Subcutaneous adipose tissue (tissue), 4 donors: ENCODE data around the gene DYNC1I1. TPM values are rescaled to one million over a fixed set of nuclear protein-coding genes. Genes with fewer than 3 reads are reported as not detected.

Source experiments
- CTCF ChIP-seq: fragments of 450-650 bp; IDR thresholded peaks from one replicate; pipeline ENCODE4 v1.5.1; 2016; ENCODE audit warnings: low read depth, mild to moderate bottlenecking, control low read depth, antibody characterized with exemption, moderate library complexity
- total RNA-seq, 4 donors: library from RNA; depleted of rRNA; stranded (reverse); fragments of >200 nt; gene quantifications; one replicate each; pipeline ENCODE4 v1.1.0, GENCODE V29; 2016

The DYNC1I1 gene
- total RNA-seq, 4 donors from 2014 or later = 4.5 to 8.1 (median 5.1) TPM

- TF ChIP-seq CTCF = no peak
These were observed 21.3 kb downstream of the DYNC1I1 start for GRCh38 chr7:95793658-95794057.

DNA sequence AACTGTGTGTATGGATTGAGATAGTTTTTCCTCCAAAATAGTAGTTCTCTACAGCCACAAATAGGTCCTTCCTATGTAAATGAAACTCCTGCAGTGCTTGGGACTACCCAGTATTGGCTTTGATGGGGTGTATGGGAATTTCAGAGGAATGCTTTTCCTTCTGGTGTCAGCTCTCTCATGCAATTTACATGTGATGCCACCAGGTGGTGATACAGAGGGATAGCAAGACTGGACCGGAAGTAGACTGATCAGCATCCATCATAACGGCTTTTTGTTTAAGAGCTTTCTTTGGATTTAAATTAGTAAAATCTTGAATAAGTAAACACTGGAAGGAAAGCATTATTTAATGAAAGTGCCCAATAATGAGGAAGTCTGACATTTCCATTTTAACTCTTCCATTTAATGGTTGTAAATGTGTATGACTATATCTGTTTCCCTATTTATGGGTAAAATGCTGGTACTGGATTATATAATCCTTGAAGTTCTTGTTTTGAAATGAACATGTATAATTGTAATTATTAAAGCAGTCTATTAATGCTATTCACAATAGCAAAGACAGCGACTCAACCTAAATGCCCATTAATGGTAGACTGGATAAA, 22.7 kb downstream of the DYNC1I1 start:
- TF ChIP-seq CTCF = no peak

DNA sequence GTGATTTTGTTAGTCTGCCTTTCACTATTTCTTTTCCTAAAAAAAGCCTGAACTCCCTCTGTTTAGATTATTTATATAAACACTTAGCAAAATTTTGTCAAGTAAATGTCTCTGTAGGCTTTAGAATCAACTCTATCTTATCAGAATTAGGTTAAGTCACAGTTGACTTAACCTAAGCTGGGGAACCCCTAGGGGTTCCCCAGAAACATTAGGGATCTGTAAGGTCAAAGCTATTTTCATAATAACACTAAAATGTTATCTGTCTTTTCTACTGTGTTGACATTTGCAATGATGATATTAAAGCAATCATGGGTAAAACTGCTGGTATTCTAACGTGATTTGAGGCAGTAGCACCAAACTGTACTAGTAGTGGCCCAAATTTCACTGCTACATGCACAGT, 24.3 kb downstream of the DYNC1I1 start:
- TF ChIP-seq CTCF = no peak

DNA sequence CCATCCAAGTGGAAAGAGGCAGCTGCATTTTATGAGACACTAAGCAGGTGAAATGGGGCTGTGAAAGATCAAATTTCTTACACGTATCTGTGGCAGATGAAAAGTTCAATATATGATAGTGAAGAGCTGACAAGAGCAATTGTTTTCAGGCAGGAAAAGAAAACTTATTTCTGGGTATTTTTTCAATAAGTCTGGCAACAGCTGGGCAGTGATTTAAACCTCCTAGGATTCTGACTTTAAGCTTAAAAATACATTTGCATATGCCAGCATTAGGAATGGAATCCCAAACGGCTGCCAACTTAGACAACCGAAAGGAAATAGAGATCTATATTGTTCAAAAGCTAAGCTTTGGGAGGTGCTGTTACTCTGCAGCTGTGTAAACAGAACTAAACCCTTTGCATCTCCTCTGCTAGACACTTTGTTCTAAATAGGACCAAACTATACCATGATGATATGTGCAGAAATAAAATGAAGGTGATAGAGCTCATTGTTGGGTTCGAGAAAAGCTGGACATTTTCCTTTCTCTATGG, 26.1 kb downstream of the DYNC1I1 start:
- TF ChIP-seq CTCF = no peak

DNA sequence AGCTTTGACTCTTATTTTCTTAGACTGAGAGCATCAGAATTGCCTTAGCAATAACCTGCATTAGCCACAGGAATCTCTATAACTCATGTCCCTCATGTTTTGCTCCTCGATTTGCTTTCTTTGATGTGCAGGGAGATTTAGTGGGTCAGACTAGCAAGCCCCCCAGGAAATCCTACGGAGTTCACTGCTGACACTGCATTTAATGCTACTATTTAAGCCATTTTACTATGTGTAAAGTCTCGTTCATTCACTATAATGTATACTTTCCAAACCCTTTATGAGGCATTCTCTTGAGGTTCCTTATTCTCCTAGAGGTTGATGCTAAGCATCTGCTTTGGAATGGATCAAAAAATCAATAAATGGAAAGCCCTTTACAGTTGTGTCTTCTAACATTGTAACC, 28.4 kb downstream of the DYNC1I1 start:
- TF ChIP-seq CTCF = no peak

DNA sequence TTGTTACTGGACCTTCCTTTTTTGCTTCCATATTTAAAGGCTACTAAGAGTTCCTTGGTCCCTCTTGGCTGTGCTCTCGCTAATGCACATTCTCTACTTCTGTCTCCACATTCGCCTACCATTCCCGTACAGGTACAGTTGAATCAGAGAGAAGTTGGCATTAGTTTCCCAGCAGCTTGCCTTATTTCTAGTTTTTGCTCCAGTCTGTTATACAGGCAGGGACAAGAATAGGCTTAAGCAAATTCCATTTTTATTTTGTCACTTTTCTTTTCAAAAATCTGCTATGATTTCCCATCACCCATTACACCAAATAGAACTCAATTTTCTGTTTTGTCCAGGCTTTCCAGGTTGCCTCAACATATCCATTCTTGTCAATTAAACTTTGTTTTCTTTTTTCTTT, 29.9 kb downstream of the DYNC1I1 start:
- TF ChIP-seq CTCF = no peak

DNA sequence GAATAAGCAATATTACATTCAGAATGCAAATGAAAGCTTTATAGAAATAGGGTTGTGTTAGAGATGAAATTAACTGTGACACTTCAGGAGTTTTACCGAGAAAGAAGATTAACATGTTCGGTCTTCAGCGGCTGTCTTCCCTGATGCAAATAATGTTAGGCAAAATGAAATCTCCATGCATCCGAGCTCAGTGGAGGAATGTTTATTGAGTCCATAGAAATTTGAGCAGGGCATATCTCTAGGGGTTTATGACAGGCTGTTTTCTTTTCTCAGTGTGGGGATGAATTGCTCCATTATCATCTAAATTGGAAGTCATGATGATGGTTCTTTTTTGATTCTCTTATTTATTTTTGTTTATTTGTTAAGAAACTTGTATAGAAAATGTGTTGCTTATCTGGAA, 31.7 kb downstream of the DYNC1I1 start:
- no peak for TF ChIP-seq CTCF
